H1 (cell line): ENCODE data around the gene NSD2.

Experiments
- CHD1 ChIP-seq: IDR thresholded peaks from 2 replicates; pipeline ENCODE4 v1.6.1; 2012; ENCODE audit warnings: low read depth, low read length, improper control_type of control experiment
- CTCF ChIP-seq, 3 experiments: IDR thresholded peaks; 1 replicate in 2 of 3; 2 replicates in 1 of 3; pipeline versions ENCODE4 v1.5.1 to v1.6.1; 2011; ENCODE audit warnings: low read length in 3 of 3, mild to moderate bottlenecking in 3 of 3, inconsistent platforms in 2 of 3, low read depth in 1 of 3, moderate library complexity in 1 of 3; ENCODE audit not compliant: insufficient read depth in 1 of 3; ENCODE audit errors: control extremely low read depth in 1 of 3
- GTF2F1 ChIP-seq: IDR thresholded peaks from 2 replicates; pipeline ENCODE4 v1.6.1; 2012; ENCODE audit warnings: low read depth, low read length, improper control_type of control experiment, borderline replicate concordance
- JUND ChIP-seq: IDR thresholded peaks from 2 replicates; pipeline ENCODE4 v1.6.1; 2011; ENCODE audit warnings: mild to moderate bottlenecking, improper control_type of control experiment, low read length
- NRF1 ChIP-seq: IDR thresholded peaks from 2 replicates; pipeline ENCODE4 v1.6.1; 2011; ENCODE audit warnings: mild to moderate bottlenecking, low read depth, low read length, improper control_type of control experiment
- RFX5 ChIP-seq: IDR thresholded peaks from 2 replicates; pipeline ENCODE4 v1.6.1; 2011; ENCODE audit warnings: low read depth, low read length, improper control_type of control experiment, borderline replicate concordance
- TCF12 ChIP-seq: IDR thresholded peaks from 2 replicates; pipeline ENCODE4 v1.6.1; 2011; ENCODE audit warnings: low read depth, mild to moderate bottlenecking, low read length
- YY1 ChIP-seq: IDR thresholded peaks from 2 replicates; pipeline ENCODE4 v1.6.1; 2011; ENCODE audit warnings: low read depth, mild to moderate bottlenecking, low read length

- TF ChIP-seq NRF1, result no peak
- no peak for TF ChIP-seq GTF2F1
- no peak for TF ChIP-seq CTCF (IDR thresholded peaks at IDR 0.05; ENCODE audit: control extremely low read depth in 1 of 3, insufficient read depth in 1 of 3, low read depth in 1 of 3, low read length in 3 of 3)
- TF ChIP-seq JUND, result no peak
- no peak for TF ChIP-seq RFX5
- no peak for TF ChIP-seq YY1
- no peak for TF ChIP-seq TCF12
- TF ChIP-seq CHD1, result no peak
Observed at GRCh38 chr4:1932736-1933135, 61.5 kb downstream of the NSD2 start.
